Stomach smooth muscle (tissue), 2 donors: ENCODE data around the gene NAALADL1.

Experiments used
- H3K27ac ChIP-seq: one replicate; pipeline ENCODE4 v1.7.0; 2013; ENCODE audit warnings: mild to moderate bottlenecking, low read length, inconsistent platforms
- H3K27me3 ChIP-seq, 2 donors: one replicate each; pipeline ENCODE4 v1.7.0; 2013; ENCODE audit warnings: low read length in 2 of 2; ENCODE audit not compliant: insufficient read depth in 2 of 2, control insufficient read depth in 1 of 2
- H3K36me3 ChIP-seq, 2 donors: one replicate each; pipeline ENCODE4 v1.7.0; 2013; ENCODE audit warnings: low read length in 2 of 2; ENCODE audit not compliant: control insufficient read depth in 2 of 2, insufficient read depth in 2 of 2
- H3K4me1 ChIP-seq: one replicate; pipeline ENCODE4 v1.7.0; 2013; ENCODE audit warnings: low read length; ENCODE audit not compliant: control insufficient read depth, insufficient read depth
- H3K4me3 ChIP-seq, 2 donors: one replicate each; pipeline ENCODE4 v1.7.0; 2013; ENCODE audit warnings: low read length in 2 of 2
- H3K9ac ChIP-seq, 2 donors: one replicate each; pipeline ENCODE4 v1.7.0; 2013; ENCODE audit warnings: low read length in 2 of 2, mild to moderate bottlenecking in 1 of 2
- H3K9me3 ChIP-seq, 2 donors: one replicate each; pipeline ENCODE4 v1.7.0; 2013; ENCODE audit warnings: low read length in 2 of 2; ENCODE audit not compliant: control insufficient read depth in 2 of 2
- donor health status: healthy.
- donor health status: Pancreatic carcinoma.

NAALADL1 gene

DNA sequence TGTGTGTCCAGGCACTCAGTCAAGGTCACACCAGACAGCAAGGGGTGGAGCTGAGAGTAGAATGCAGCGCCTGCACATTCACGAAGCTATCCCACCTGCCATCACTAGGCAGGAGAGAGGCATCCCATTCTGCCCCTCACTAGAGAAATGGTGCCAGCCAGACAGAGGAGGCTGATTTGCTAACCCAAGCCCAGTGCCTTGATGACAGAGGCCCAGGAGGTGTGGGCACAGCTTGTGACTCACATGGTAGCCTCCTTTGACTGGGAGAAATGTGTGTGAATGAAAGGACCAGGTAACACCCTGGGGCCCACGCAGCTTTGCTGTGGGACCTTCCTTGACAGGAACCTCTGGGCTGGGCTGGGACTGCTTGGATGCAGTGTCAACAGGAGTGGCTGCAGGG lies 5.2 kb upstream of the NAALADL1 start:
- Histone ChIP-seq H3K9me3 (no peaks in the 10 kb centered on the region), H3K9ac (no peak overlapping the region), H3K4me3 (no peak overlapping the region), H3K36me3 (no peaks in the 10 kb centered on the region), H3K27me3 (peaks cover 0 to 2% of the 10 kb centered on the region in 2 donors), H3K4me1 (no peaks in the 10 kb centered on the region), H3K27ac (no peak overlapping the region)

DNA sequence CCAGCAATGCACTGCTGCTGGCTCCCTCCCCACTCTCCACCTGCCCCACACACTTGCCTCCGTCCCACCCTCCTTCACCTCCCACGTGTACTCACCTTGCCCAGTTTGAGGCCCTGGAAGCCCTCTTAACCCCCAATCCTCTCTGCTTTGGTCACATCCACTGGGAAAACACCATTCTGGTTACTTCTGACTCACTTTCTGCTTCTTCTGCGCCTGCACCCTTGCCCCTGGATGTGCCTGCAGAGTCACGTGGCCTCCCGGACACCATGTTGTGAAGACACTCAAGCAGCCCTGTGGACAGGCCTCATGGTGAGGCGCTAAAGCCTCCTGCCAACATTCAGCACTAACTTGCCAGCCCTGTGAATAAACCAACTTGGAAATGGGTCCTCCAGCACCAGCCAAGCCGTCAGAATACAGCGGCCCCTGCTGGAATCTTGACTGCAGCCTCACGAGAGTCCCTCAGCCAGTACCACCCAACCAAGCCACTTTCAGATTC lies 2.6 kb upstream of the NAALADL1 start:
- Histone ChIP-seq H3K27ac (no peak overlapping the region), H3K4me1 (no peaks in the 10 kb centered on the region), H3K4me3 (no peak overlapping the region), H3K27me3 (peaks cover 0 to 2% of the 10 kb centered on the region in 2 donors), H3K9me3 (no peaks in the 10 kb centered on the region), H3K9ac (no peak overlapping the region), H3K36me3 (no peaks in the 10 kb centered on the region)

DNA sequence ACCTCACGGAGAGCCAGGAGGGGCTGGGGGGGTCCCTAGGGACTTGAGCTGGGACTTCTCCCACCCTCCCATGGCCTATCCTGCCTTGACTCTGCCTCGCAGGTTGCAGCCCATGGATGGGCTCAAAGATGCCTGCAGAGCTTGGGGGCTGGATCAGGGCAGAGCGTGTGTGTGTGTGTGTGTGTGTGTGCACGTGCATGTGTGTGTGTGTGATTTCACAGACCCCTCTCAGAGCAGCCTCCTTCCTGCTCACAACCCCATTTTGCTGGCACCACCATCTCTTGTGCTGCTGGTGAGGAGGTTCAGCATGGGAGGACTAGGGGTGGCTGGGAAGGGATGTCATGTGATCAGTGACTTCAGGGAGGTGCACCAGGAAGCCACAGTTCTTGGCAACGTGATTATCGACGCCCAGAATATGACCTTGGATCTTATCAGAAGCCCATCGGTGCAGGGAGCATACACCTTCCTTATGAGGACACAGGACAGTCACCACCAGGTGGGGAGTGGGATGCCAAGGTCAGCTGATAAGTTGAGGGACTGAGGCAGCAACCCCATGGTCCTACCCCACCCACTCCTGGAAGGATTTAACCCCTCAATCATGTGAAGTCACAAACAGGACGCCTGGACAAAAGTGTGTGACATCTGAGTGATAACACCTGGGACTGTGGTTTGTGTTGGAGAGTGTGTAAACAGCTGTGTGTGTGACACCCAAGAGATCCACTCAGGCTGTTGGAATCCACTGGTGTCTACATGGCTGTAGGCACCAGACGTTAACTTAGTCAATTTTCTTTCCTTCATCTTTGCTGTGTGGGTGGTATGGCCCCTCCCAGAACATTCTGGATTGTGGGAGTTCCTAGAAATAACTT lies 1.8 kb upstream of the NAALADL1 start:
- Histone ChIP-seq H3K4me3 (no peak overlapping the region), H3K27me3 (peaks cover 0 to 2% of the 10 kb centered on the region in 2 donors), H3K4me1 (no peaks in the 10 kb centered on the region), H3K9me3 (no peaks in the 10 kb centered on the region), H3K27ac (no peak overlapping the region), H3K36me3 (no peaks in the 10 kb centered on the region), H3K9ac (no peak overlapping the region)

DNA sequence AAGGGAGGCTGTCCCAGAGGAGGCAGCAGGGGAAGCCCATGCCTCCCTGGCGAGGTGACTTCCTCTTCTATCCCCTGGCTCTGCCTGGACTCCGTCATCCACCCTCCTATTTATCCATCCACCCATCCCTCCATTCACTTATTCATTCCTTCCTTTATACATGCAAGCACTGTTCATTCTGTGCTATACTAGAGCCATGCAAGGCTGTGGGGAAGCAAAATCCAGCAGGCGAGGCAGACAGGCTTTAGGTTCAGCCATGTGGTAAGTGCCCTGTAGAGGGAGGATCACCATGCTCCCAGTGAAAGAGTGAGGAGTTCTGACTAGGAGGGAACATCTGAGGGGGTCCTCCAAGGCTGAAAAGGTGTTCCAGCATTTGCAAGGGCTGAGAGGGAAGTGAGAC lies 1.2 kb upstream of the NAALADL1 start:
- Histone ChIP-seq H3K27ac (no peak overlapping the region), H3K4me1 (no peaks in the 10 kb centered on the region), H3K36me3 (no peaks in the 10 kb centered on the region), H3K9ac (no peak overlapping the region), H3K27me3 (peaks cover 0 to 2% of the 10 kb centered on the region in 2 donors), H3K9me3 (no peaks in the 10 kb centered on the region), H3K4me3 (no peak overlapping the region)

DNA sequence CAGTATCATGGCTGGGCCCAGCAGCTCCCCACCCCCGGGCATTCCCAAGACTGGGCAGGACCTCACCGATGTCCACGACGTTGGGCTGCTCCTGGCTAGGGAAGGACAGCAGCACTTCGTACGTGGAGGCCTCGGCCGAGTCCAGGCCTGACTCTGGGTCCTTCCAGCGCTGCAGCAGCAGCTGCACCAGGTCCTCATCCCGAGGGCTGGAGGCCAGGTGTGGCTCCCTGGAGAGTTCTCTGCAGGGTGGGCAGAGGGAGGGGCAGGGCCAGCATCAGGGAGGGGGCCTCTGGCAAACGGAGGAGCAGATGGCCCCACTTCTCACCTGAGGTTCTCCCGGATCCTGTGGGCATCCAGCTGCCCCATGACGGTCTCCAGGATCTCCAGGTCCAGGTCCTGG lies 341 bp downstream of the NAALADL1 start:
- no peaks in the 10 kb centered on the region for H3K9me3 ChIP-seq
- peaks cover 0 to 2% of the 10 kb centered on the region in 2 donors for H3K27me3 ChIP-seq
- no peak overlapping the region for H3K9ac ChIP-seq
- no peaks in the 10 kb centered on the region for H3K4me1 ChIP-seq
- no peak overlapping the region for H3K27ac ChIP-seq
- H3K36me3 ChIP-seq, result no peaks in the 10 kb centered on the region
- no peak overlapping the region for H3K4me3 ChIP-seq

DNA sequence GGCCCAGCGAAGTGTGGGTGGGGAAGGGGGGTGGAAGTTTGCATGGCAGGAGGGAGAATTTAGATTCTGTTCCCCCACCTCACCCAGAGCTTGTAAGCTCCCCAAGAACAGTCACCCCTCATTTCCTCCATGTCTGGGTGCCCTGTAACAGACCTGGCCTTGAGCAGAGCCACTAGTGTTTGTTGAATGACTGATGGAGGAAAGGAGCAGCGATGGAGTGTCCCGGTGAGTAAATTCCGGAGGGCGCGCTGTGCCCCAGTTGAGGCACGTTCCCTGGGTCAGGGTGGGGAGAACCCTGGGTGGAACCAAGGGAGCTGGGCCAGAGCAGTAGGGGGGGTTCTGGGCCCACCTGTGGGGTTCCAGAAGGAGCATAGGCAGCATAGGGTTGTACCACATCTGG lies 827 bp downstream of the NAALADL1 start:
- H3K9ac ChIP-seq, result no peak overlapping the region
- H3K36me3 ChIP-seq, result no peaks in the 10 kb centered on the region
- H3K4me1 ChIP-seq, result no peaks in the 10 kb centered on the region
- no peaks in the 10 kb centered on the region for H3K9me3 ChIP-seq
- no peak overlapping the region for H3K27ac ChIP-seq
- H3K4me3 ChIP-seq, result no peak overlapping the region
- H3K27me3 ChIP-seq, result peaks cover 0 to 4% of the 10 kb centered on the region in 2 donors

DNA sequence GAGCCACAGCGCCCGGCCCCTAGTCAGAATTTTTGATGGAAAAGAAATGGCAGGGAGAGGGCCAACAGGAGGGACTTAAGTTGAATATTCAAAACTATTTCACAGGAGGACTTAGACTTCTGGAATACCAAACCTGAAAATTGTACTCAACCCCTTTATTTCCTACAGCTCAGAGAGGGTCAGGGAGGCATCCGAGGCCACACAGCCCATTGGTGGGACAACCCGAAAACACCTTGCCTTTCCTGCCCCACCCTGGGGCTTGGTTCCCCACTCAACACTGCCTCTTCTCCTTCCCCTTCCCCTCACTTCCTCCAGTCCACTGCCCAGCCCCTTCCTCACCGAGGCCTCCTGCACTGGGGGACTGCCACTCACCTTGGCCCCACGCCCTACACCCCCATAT lies 1.4 kb downstream of the NAALADL1 start:
- no peaks in the 10 kb centered on the region for H3K36me3 ChIP-seq
- no peak overlapping the region for H3K9ac ChIP-seq
- no peaks in the 10 kb centered on the region for H3K4me1 ChIP-seq
- H3K9me3 ChIP-seq, result no peaks in the 10 kb centered on the region
- H3K4me3 ChIP-seq, result no peak overlapping the region
- H3K27me3 ChIP-seq, result peaks cover 0 to 4% of the 10 kb centered on the region in 2 donors
- H3K27ac ChIP-seq, result no peak overlapping the region

DNA sequence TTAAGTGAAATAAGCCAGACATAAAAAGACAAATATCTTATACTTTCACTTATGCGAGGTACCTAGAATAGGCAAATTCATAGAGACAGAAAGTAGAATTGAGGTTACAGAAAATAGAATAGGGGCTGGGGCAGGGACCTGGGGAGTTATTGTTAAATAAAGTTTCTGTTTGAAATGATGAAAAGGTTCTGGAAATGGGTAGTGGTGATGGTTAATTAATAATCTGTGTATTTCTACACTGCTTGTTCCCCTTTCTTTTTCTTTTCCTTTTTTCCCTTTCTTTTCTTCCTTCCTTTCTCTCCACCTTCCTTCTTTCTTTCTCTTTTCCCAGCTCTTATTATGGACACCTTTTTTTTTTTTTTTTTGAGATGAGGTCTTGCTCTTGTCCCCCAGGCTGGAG lies 2.8 kb downstream of the NAALADL1 start:
- H3K36me3 ChIP-seq, result no peaks in the 10 kb centered on the region
- H3K9me3 ChIP-seq, result no peaks in the 10 kb centered on the region
- peaks cover 0 to 4% of the 10 kb centered on the region in 2 donors for H3K27me3 ChIP-seq
- no peak overlapping the region for H3K27ac ChIP-seq
- no peak overlapping the region for H3K4me3 ChIP-seq
- H3K9ac ChIP-seq, result no peak overlapping the region
- no peaks in the 10 kb centered on the region for H3K4me1 ChIP-seq

DNA sequence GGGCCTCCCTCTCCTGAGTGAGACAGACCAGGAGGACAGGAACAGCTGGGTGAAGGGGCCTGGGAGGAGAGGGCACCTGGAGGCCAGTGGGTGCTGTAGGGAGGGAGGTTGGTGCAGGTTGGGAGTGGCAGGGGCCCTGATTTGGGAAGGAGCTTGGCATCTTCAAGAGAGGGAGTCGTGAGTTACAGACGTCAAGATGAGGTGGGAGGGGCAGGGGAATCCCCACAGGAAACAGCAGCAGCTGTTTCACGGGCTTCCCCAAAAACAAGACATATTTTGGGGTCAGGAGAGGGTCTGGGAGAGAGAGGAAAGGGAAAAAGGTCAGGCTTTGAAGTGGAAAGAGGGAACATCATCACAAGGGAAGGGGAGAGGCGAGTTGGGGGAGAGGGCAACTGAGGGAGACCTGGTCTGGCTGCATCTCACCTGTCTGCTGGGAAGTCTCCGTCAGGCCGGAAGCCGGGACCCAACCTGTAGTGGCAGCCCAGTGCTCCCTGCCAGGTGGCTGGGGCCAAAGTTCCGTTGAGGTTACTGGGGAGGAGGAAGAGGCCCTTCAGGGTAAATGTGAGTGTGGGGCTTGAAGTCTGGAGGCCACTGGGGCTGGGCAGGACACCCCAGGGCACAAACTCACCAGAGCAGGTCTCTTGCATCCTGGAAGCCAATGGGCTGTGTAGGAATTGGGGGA lies 4.4 kb downstream of the NAALADL1 start:
- Histone ChIP-seq H3K9ac (no peak overlapping the region), H3K9me3 (no peaks in the 10 kb centered on the region), H3K4me3 (no peak overlapping the region), H3K4me1 (no peaks in the 10 kb centered on the region), H3K27ac (no peak overlapping the region), H3K27me3 (peaks cover 0 to 2% of the 10 kb centered on the region in 2 donors), H3K36me3 (no peaks in the 10 kb centered on the region)

DNA sequence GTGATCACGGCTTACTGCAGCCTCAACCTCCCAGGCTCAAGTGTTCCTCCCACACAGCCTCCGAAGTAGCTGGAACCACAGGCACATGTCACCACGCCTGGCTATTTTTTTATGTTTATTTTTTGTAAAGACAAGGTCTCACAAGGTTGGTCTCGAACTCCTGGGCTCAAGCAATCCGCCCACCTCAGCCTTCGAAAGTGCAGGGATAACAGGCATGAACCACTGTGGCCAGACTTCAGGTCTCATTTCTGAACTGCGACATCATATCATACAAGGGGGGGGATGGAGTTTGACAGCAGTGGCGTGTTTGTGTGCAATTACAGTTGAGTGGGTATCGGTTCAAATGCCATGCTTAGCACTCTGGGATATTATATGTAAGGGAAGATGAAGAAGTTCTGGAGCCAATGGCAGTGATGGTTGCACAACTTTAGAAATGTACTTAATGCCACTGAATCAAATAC lies 6.9 kb downstream of the NAALADL1 start:
- H3K27me3 ChIP-seq, result peaks cover 0 to 2% of the 10 kb centered on the region in 2 donors
- no peaks in the 10 kb centered on the region for H3K36me3 ChIP-seq
- peaks cover 14% of the 10 kb centered on the region for H3K4me1 ChIP-seq
- no peaks in the 10 kb centered on the region for H3K9me3 ChIP-seq
- no peak overlapping the region for H3K27ac ChIP-seq
- no peak overlapping the region for H3K9ac ChIP-seq
- H3K4me3 ChIP-seq, result no peak overlapping the region
